NCI-H1092 (cell line): ENCODE results near the gene UVRAG.

Experiments used
- DNase-seq: peaks from one replicate; lab custom pipeline; 2025; lab: John Stamatoyannopoulos, UW

UVRAG gene

GRCh38 chr11:76119779-76120178, 304.8 kb downstream of the UVRAG start:
- DNase-seq: no peak

GRCh38 chr11:76120513-76121101, 305.6 kb downstream of the UVRAG start:
- no peak for DNase-seq

GRCh38 chr11:76123248-76123647, 308.2 kb downstream of the UVRAG start:
- no peak for DNase-seq

GRCh38 chr11:76124905-76125770, 310.1 kb downstream of the UVRAG start:
- DNase-seq: no peak

- no peak for DNase-seq
These were observed 314.7 kb downstream of the UVRAG start for GRCh38 chr11:76129729-76130128.

- no peak for DNase-seq
These were observed 316.1 kb downstream of the UVRAG start for GRCh38 chr11:76131142-76131541.

- DNase-seq: no peak
These were observed 316.9 kb downstream of the UVRAG start for GRCh38 chr11:76131671-76132631.

- no peak for DNase-seq
These were observed 319.2 kb downstream of the UVRAG start for GRCh38 chr11:76134239-76134638.

GRCh38 chr11:76135491-76135890, 320.5 kb downstream of the UVRAG start:
- no peak for DNase-seq

- DNase-seq: no peak
These were observed 324.3 kb downstream of the UVRAG start for GRCh38 chr11:76139314-76139713.

- no peak for DNase-seq
These were observed 326.0 kb downstream of the UVRAG start for GRCh38 chr11:76140912-76141574.

GRCh38 chr11:76141901-76142588, 327.0 kb downstream of the UVRAG start:
- no peak for DNase-seq

- DNase-seq: no peak
These were observed 328.3 kb downstream of the UVRAG start for GRCh38 chr11:76143274-76143673.

GRCh38 chr11:76147106-76147740, 332.2 kb downstream of the UVRAG start:
- no peak for DNase-seq

GRCh38 chr11:76148231-76148630, 333.2 kb downstream of the UVRAG start:
- no peak for DNase-seq

GRCh38 chr11:76148941-76149613, 334.1 kb downstream of the UVRAG start:
- DNase-seq: no peak

GRCh38 chr11:76149713-76150112, 334.7 kb downstream of the UVRAG start:
- DNase-seq: no peak

GRCh38 chr11:76150141-76150540, 335.1 kb downstream of the UVRAG start:
- DNase-seq: no peak

- DNase-seq: peak; percentile 37
These were observed 336.6 kb downstream of the UVRAG start for GRCh38 chr11:76151556-76152085.
